ENCODE data around the gene CIAO3. TPM values are rescaled to one million over a fixed set of nuclear protein-coding genes. Genes with fewer than 3 reads are reported as not detected.

CIAO3 gene
- polyA plus RNA-seq, 2 donors, result 21.9 to 41.2 TPM

GRCh38 chr16:732332-732731 lies 8.5 kb downstream of the CIAO3 start:
- 93 to 94% methylated on average over 12 of the region's 12 CpGs for WGBS, 2 donors
- no peaks in the 10 kb centered on the region for H3K9me3 ChIP-seq (ENCODE audit: control insufficient read depth in 2 of 2, insufficient read depth in 1 of 2, low read depth in 1 of 2, low read length in 1 of 2)
- H3K4me1 ChIP-seq (ENCODE audit: control insufficient read depth in 2 of 2, insufficient read depth in 2 of 2, low read length in 1 of 2), result peaks cover 5 to 16% of the 10 kb centered on the region in 2 donors
- H3K4me3 ChIP-seq (ENCODE audit: low read depth in 1 of 2, low read length in 2 of 2), result no peak overlapping the region
- peaks cover 0 to 57% of the 10 kb centered on the region in 2 donors for H3K36me3 ChIP-seq (ENCODE audit: control insufficient read depth in 2 of 2, insufficient read depth in 2 of 2, low read length in 1 of 2)
- H3K27me3 ChIP-seq (ENCODE audit: control insufficient read depth in 1 of 2, insufficient read depth in 2 of 2, low read length in 2 of 2), result peaks cover 0 to 8% of the 10 kb centered on the region in 2 donors
- H3K27ac ChIP-seq (ENCODE audit: low read depth in 2 of 2, low read length in 1 of 2), result no peak overlapping the region

DNA sequence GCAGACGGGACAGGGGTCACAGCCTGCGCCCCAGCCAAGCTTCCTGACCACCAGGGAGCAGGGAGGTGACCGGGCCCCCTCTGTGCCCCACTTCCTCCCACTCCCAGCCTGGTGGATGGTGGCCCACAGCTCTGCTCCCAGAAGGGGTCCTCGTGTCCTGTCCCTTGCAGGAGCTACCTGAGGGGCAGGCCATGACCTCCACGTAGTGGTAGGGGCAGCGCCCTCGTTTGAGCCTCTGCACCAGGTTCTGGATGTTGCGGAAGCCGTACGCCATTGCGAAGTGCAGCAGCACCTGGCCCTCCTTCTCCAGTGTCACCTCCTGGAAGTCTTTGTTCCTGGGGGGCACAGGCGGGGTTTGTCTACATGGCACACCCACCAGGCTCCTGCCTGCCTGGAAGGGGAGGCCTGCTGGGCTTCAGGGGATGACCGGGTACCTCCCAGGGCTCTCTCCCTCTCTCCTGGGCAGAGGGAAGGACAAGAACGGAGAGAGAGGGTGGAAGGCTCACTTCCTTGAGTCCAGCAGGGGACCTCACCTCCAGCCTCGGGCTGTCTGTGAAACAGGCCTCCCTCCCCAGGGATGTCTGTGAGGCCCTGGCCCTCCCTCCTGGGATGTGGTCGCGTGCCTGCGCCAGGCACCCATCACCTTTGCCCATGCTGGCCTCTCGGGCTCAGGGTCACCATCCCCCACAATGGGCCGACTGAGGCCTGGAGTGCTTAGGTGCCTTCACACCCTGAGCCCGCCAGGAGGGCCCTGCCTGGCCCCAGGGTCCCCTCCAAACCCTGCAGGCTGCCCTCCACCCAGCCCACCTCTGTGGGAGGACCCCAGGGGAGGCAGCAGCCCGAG lies 9.9 kb downstream of the CIAO3 start:
- H3K4me3 ChIP-seq (ENCODE audit: low read depth in 1 of 2, low read length in 2 of 2), result no peak overlapping the region
- peaks cover 5 to 22% of the 10 kb centered on the region in 2 donors for H3K4me1 ChIP-seq (ENCODE audit: control insufficient read depth in 2 of 2, insufficient read depth in 2 of 2, low read length in 1 of 2)
- no peak overlapping the region for H3K27ac ChIP-seq (ENCODE audit: low read depth in 2 of 2, low read length in 1 of 2)
- peaks cover 0 to 8% of the 10 kb centered on the region in 2 donors for H3K27me3 ChIP-seq (ENCODE audit: control insufficient read depth in 1 of 2, insufficient read depth in 2 of 2, low read length in 2 of 2)
- peaks cover 0 to 43% of the 10 kb centered on the region in 2 donors for H3K36me3 ChIP-seq (ENCODE audit: control insufficient read depth in 2 of 2, insufficient read depth in 2 of 2, low read length in 1 of 2)
- 85 to 92% methylated on average over 22 of the region's 22 CpGs for WGBS, 2 donors
- H3K9me3 ChIP-seq (ENCODE audit: control insufficient read depth in 2 of 2, insufficient read depth in 1 of 2, low read depth in 1 of 2, low read length in 1 of 2), result no peaks in the 10 kb centered on the region

GRCh38 chr16:729768-730665 lies 10.8 kb downstream of the CIAO3 start:
- Histone ChIP-seq H3K36me3 (ENCODE audit: control insufficient read depth in 2 of 2, insufficient read depth in 2 of 2, low read length in 1 of 2) (peaks cover 0 to 35% of the 10 kb centered on the region in 2 donors), H3K9me3 (ENCODE audit: control insufficient read depth in 2 of 2, insufficient read depth in 1 of 2, low read depth in 1 of 2, low read length in 1 of 2) (no peaks in the 10 kb centered on the region), H3K27ac (ENCODE audit: low read depth in 2 of 2, low read length in 1 of 2) (no peak overlapping the region), H3K27me3 (ENCODE audit: control insufficient read depth in 1 of 2, insufficient read depth in 2 of 2, low read length in 2 of 2) (peaks cover 0 to 8% of the 10 kb centered on the region in 2 donors), H3K4me1 (ENCODE audit: control insufficient read depth in 2 of 2, insufficient read depth in 2 of 2, low read length in 1 of 2) (peaks cover 5 to 22% of the 10 kb centered on the region in 2 donors), H3K4me3 (ENCODE audit: low read depth in 1 of 2, low read length in 2 of 2) (no peak overlapping the region)
- WGBS, 2 donors, result 81 to 83% methylated on average over 35 to 37 of the region's 37 CpGs

DNA sequence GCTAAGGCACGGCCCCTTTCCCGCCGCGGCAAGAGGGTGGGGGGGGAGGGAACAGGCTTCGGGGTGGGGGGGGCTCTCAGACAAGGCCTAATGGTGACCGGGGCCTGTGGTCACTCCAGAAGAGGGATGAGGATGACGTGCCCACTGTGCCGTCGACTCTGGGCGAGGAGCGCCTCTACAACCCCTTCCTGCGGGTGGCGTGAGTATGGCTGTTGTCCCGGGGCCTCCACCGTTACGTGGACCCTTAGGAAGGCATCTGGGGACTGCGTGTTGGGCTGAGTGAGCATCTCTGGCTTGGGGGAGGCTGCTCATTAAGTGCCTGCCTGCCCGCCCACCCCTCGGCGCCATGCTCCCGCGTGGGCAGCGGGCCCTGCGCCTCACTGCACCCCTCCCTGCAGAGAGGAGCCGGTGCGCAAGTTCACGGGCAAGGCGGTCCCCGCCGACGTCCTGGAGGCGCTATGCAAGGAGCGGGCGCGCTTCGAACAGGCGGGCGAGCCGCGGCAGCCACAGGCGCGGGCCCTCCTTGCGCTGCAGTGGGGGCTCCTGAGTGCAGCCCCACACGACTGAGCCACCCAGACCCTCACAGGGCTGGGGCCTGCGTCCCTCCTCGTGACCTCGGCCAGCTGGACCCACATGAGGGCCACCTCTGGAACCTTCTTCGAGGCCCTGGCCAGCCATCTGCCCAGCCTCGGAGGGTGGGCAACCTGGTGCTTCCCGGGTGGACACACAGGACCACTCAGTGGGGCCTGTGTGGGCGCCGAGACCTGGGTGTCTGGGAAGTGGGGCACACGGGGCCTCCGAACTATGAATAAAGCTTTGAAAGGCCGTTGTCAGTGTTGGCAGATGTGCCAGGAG lies 11.7 kb downstream of the CIAO3 start:
- Histone ChIP-seq H3K27me3 (ENCODE audit: control insufficient read depth in 1 of 2, insufficient read depth in 2 of 2, low read length in 2 of 2) (peaks cover 0 to 8% of the 10 kb centered on the region in 2 donors), H3K4me1 (ENCODE audit: control insufficient read depth in 2 of 2, insufficient read depth in 2 of 2, low read length in 1 of 2) (peaks cover 5 to 22% of the 10 kb centered on the region in 2 donors)
- WGBS, 2 donors, result 60% methylated on average over 54 to 55 of the region's 55 CpGs

GRCh38 chr16:728131-728889 lies 12.5 kb downstream of the CIAO3 start:
- Histone ChIP-seq H3K36me3 (ENCODE audit: control insufficient read depth in 2 of 2, insufficient read depth in 2 of 2, low read length in 1 of 2) (peaks cover 0 to 18% of the 10 kb centered on the region in 2 donors), H3K9me3 (ENCODE audit: control insufficient read depth in 2 of 2, insufficient read depth in 1 of 2, low read depth in 1 of 2, low read length in 1 of 2) (no peaks in the 10 kb centered on the region), H3K27me3 (ENCODE audit: control insufficient read depth in 1 of 2, insufficient read depth in 2 of 2, low read length in 2 of 2) (peaks cover 0 to 8% of the 10 kb centered on the region in 2 donors), H3K4me3 (ENCODE audit: low read depth in 1 of 2, low read length in 2 of 2) (peak overlapping the region; percentile 26 to 34), H3K27ac (ENCODE audit: low read depth in 2 of 2, low read length in 1 of 2) (no peak overlapping the region), H3K4me1 (ENCODE audit: control insufficient read depth in 2 of 2, insufficient read depth in 2 of 2, low read length in 1 of 2) (peaks cover 5 to 22% of the 10 kb centered on the region in 2 donors)
- WGBS, 2 donors, result 1% methylated on average over 27 to 80 of the region's 80 CpGs

More for the DNA sequence above, 11.7 kb downstream of the CIAO3 start:
- Histone ChIP-seq H3K27ac (ENCODE audit: low read depth in 2 of 2, low read length in 1 of 2) (no peak overlapping the region), H3K4me3 (ENCODE audit: low read depth in 1 of 2, low read length in 2 of 2) (no peak overlapping the region), H3K36me3 (ENCODE audit: control insufficient read depth in 2 of 2, insufficient read depth in 2 of 2, low read length in 1 of 2) (peaks cover 0 to 26% of the 10 kb centered on the region in 2 donors), H3K9me3 (ENCODE audit: control insufficient read depth in 2 of 2, insufficient read depth in 1 of 2, low read depth in 1 of 2, low read length in 1 of 2) (no peaks in the 10 kb centered on the region)

- Histone ChIP-seq H3K9me3 (ENCODE audit: control insufficient read depth in 2 of 2, insufficient read depth in 1 of 2, low read depth in 1 of 2, low read length in 1 of 2) (no peaks in the 10 kb centered on the region), H3K27me3 (ENCODE audit: control insufficient read depth in 1 of 2, insufficient read depth in 2 of 2, low read length in 2 of 2) (peaks cover 0 to 8% of the 10 kb centered on the region in 2 donors), H3K4me1 (ENCODE audit: control insufficient read depth in 2 of 2, insufficient read depth in 2 of 2, low read length in 1 of 2) (peaks cover 5 to 22% of the 10 kb centered on the region in 2 donors), H3K27ac (ENCODE audit: low read depth in 2 of 2, low read length in 1 of 2) (peak overlapping the region in 1 of 2 donors; percentile 49), H3K36me3 (ENCODE audit: control insufficient read depth in 2 of 2, insufficient read depth in 2 of 2, low read length in 1 of 2) (peaks cover 0 to 14% of the 10 kb centered on the region in 2 donors), H3K4me3 (ENCODE audit: low read depth in 1 of 2, low read length in 2 of 2) (peak overlapping the region; percentile 34 to 43)
- WGBS, 2 donors, result 1% methylated on average over 56 to 61 of the region's 61 CpGs
Observed at GRCh38 chr16:727291-727977, 13.4 kb downstream of the CIAO3 start.

DNA sequence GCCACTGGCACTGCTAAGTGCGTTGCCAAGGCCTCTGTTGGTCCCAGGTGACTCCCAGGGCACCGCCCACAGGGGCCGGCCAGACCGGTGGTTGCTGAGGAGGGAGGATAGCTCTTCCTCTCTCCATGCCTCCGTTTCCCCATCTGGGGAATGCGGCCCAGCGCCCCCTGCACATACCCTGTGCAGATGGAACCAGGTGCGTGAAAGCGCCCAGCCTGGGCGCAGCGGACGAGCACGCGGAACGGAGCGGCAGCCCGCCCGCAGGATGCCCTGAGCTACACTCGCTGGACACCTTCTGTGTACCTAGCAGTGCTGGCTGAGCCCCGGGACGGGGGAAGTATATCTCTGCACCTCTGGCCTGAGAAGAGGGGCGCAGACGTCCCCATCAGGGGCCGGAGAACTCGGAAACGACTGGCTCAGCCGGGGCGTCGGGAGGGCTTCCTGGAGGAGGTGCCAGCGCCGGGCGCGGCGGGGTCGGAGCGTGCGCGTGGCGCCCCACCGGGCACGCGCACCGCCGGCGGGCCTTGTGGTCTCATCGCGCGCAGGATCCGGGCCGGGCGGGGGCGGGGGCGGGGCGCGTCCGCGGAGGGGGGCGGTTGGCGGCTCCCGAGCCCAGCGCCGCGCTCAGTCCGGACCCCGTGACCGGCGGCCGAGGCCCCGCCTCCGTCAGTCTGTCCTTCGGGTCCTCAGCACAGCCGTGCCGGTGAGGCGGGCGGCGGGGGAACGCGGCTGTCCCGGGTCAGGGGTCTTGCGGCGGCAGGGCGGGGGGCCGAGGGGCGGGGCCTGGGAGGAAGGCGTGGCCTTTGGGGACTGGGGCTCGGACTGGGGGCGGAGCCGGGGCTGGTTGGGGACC lies 14.1 kb downstream of the CIAO3 start, which contains the start of the genes CCDC78 and HAGHL:
Gene CCDC78, minus strand, starts transcription at position 6 of the 853 bp plus-strand sequence. CDS start 76 bp downstream, outside the sequence.
Gene HAGHL, plus strand, starts transcription at position 669 of the 853 bp plus-strand sequence. CDS start 404 bp downstream, outside the sequence.
- WGBS, 2 donors, result 2 to 3% methylated on average over 71 to 88 of the region's 88 CpGs
- peaks cover 0 to 8% of the 10 kb centered on the region in 2 donors for H3K27me3 ChIP-seq (ENCODE audit: control insufficient read depth in 1 of 2, insufficient read depth in 2 of 2, low read length in 2 of 2)
- peaks cover 0 to 11% of the 10 kb centered on the region in 2 donors for H3K36me3 ChIP-seq (ENCODE audit: control insufficient read depth in 2 of 2, insufficient read depth in 2 of 2, low read length in 1 of 2)
- H3K4me1 ChIP-seq (ENCODE audit: control insufficient read depth in 2 of 2, insufficient read depth in 2 of 2, low read length in 1 of 2), result peaks cover 8 to 27% of the 10 kb centered on the region in 2 donors
- peak within 1 kb of the TSS in 1 of 2 donors; percentile 49 for H3K27ac ChIP-seq (ENCODE audit: low read depth in 2 of 2, low read length in 1 of 2)
- H3K9me3 ChIP-seq (ENCODE audit: control insufficient read depth in 2 of 2, insufficient read depth in 1 of 2, low read depth in 1 of 2, low read length in 1 of 2), result no peaks in the 10 kb centered on the region
- peak within 1 kb of the TSS; percentile 34 to 43 for H3K4me3 ChIP-seq (ENCODE audit: low read depth in 1 of 2, low read length in 2 of 2)

Measured in esophagus (tissue), 2 donors.